H9 (cell line): ENCODE data around the gene ARRB1. TPM values are rescaled to one million over a fixed set of nuclear protein-coding genes. Genes with fewer than 3 reads are reported as not detected.

Experiments
- DNase-seq: peaks from one replicate; pipeline ENCODE4 v3.0.0-alpha.2; 2017
- H2AFZ ChIP-seq: one replicate; pipeline ENCODE4 v1.6.1; 2013; ENCODE audit warnings: mild to moderate bottlenecking, low read length, control low read depth, moderate library complexity
- H2AK5ac ChIP-seq: 2 replicates; pipeline ENCODE4 v1.6.1; 2013; ENCODE audit warnings: low read length, control low read depth, mixed read lengths; ENCODE audit not compliant: insufficient read length
- H2BK120ac ChIP-seq: one replicate; pipeline ENCODE4 v1.6.1; 2013; ENCODE audit warnings: low read depth, mild to moderate bottlenecking, low read length, control low read depth, inconsistent platforms; ENCODE audit not compliant: poor library complexity, severe bottlenecking
- H2BK12ac ChIP-seq: 2 replicates; pipeline ENCODE4 v1.6.1; 2013; ENCODE audit warnings: low read length, control low read depth, mixed read lengths, low read depth; ENCODE audit not compliant: insufficient read length
- H2BK15ac ChIP-seq: 2 replicates; pipeline ENCODE4 v1.6.1; 2013; ENCODE audit warnings: low read depth, low read length, control low read depth
- H2BK20ac ChIP-seq: one replicate; pipeline ENCODE4 v1.6.1; 2013; ENCODE audit warnings: low read depth, mild to moderate bottlenecking, low read length, control low read depth, inconsistent platforms; ENCODE audit not compliant: poor library complexity, severe bottlenecking
- H2BK5ac ChIP-seq: 2 replicates; pipeline ENCODE4 v1.6.1; 2013; ENCODE audit warnings: low read length, control low read depth, mixed read lengths; ENCODE audit not compliant: insufficient read length
- H3K14ac ChIP-seq: 2 replicates; pipeline ENCODE4 v1.6.1; 2013; ENCODE audit warnings: low read length, control low read depth; ENCODE audit not compliant: insufficient read depth
- H3K18ac ChIP-seq: 2 replicates; pipeline ENCODE4 v1.6.1; 2013; ENCODE audit warnings: low read depth, mild to moderate bottlenecking, mixed read lengths, low read length, control low read depth; ENCODE audit not compliant: insufficient read length
- H3K23ac ChIP-seq: 2 replicates; pipeline ENCODE4 v1.6.1; 2013; ENCODE audit warnings: low read length, control low read depth, mixed read lengths, low read depth; ENCODE audit not compliant: insufficient read length
- H3K23me2 ChIP-seq: 2 replicates; pipeline ENCODE4 v1.6.1; 2013; ENCODE audit warnings: low read depth, mild to moderate bottlenecking, mixed read lengths, low read length, control low read depth; ENCODE audit not compliant: insufficient read length, poor library complexity, severe bottlenecking
- H3K27ac ChIP-seq: 2 replicates; pipeline ENCODE4 v1.5.1; 2013; ENCODE audit warnings: low read length, control low read depth, mixed read lengths, low read depth; ENCODE audit not compliant: insufficient read length
- H3K27me3 ChIP-seq: 2 replicates; pipeline ENCODE4 v1.6.1; 2013; ENCODE audit warnings: low read length, control low read depth, inconsistent platforms; ENCODE audit not compliant: insufficient read depth
- H3K4ac ChIP-seq: 2 replicates; pipeline ENCODE4 v1.6.1; 2013; ENCODE audit warnings: low read depth, mild to moderate bottlenecking, control low read depth, inconsistent platforms, low read length, moderate library complexity
- H3K4me1 ChIP-seq: 2 replicates; pipeline ENCODE4 v1.6.1; 2013; ENCODE audit warnings: low read length, control low read depth, inconsistent platforms; ENCODE audit not compliant: insufficient read depth
- H3K4me2 ChIP-seq: 2 replicates; pipeline ENCODE4 v1.6.1; 2013; ENCODE audit warnings: low read length, control low read depth, mixed read lengths; ENCODE audit not compliant: insufficient read length, insufficient read depth
- H3K56ac ChIP-seq: 2 replicates; pipeline ENCODE4 v1.6.1; 2013; ENCODE audit warnings: low read depth, mild to moderate bottlenecking, mixed read lengths, low read length, control low read depth; ENCODE audit not compliant: insufficient read length
- H3K79me1 ChIP-seq: 2 replicates; pipeline ENCODE4 v1.6.1; 2013; ENCODE audit warnings: low read depth, mild to moderate bottlenecking, moderate library complexity, low read length, control low read depth, inconsistent platforms; ENCODE audit not compliant: insufficient read depth, poor library complexity, severe bottlenecking
- H3K79me2 ChIP-seq: 2 replicates; pipeline ENCODE4 v1.6.1; 2013; ENCODE audit warnings: low read length, control low read depth, inconsistent platforms; ENCODE audit not compliant: insufficient read depth
- H3K9ac ChIP-seq: 2 replicates; pipeline ENCODE4 v1.6.1; 2013; ENCODE audit warnings: low read length, control low read depth, mixed read lengths; ENCODE audit not compliant: insufficient read length; ENCODE audit errors: extremely low read depth
- H3K9me3 ChIP-seq: one replicate; pipeline ENCODE4 v1.6.1; 2013; ENCODE audit warnings: low read depth, low read length, inconsistent platforms; ENCODE audit not compliant: control insufficient read depth
- H3T11ph ChIP-seq: one replicate; pipeline ENCODE4 v1.6.1; 2013; ENCODE audit warnings: mild to moderate bottlenecking, low read length, control low read depth, inconsistent platforms
- H4K20me1 ChIP-seq: one replicate; pipeline ENCODE4 v1.6.1; 2013; ENCODE audit not compliant: control insufficient read depth, insufficient read length, insufficient read depth
- H4K5ac ChIP-seq: 2 replicates; pipeline ENCODE4 v1.6.1; 2013; ENCODE audit warnings: low read depth, mild to moderate bottlenecking, mixed read lengths, low read length, control low read depth; ENCODE audit not compliant: insufficient read length
- H4K8ac ChIP-seq: replicated peaks from 2 replicates; pipeline ENCODE4 v1.6.1; 2013; ENCODE audit warnings: low read length, control low read depth, mixed read lengths, low read depth; ENCODE audit not compliant: insufficient read length
- H4K91ac ChIP-seq: 2 replicates; pipeline ENCODE4 v1.6.1; 2013; ENCODE audit warnings: low read depth, mild to moderate bottlenecking, moderate library complexity, mixed read lengths, low read length, control low read depth; ENCODE audit not compliant: insufficient read length
- H3K27ac Mint-ChIP-seq, 3 experiments: 2 replicates in 2 of 3; 3 replicates in 1 of 3; pipeline ENCODE4 v1.8.0; 2020 to 2021; ENCODE audit warnings: mixed read lengths in 3 of 3, mild to moderate bottlenecking in 1 of 3, moderate library complexity in 1 of 3
- H3K27me3 Mint-ChIP-seq: 2 replicates; pipeline ENCODE4 v1.8.0; 2021; ENCODE audit warnings: low read depth, mild to moderate bottlenecking, moderate library complexity, mixed read lengths
- H3K36me3 Mint-ChIP-seq, 3 experiments: 2 replicates in 2 of 3; 3 replicates in 1 of 3; pipeline ENCODE4 v1.8.0; 2020 to 2021; ENCODE audit warnings: low read depth in 3 of 3, mixed read lengths in 3 of 3; ENCODE audit not compliant: insufficient read depth in 1 of 3
- H3K4me1 Mint-ChIP-seq, 2 experiments: 2 replicates each; pipeline ENCODE4 v1.8.0; 2020; ENCODE audit warnings: mixed read lengths in 2 of 2
- H3K4me3 Mint-ChIP-seq, 2 experiments: 2 replicates in 1 of 2; 3 replicates in 1 of 2; pipeline ENCODE4 v1.8.0; 2020 to 2021; ENCODE audit warnings: mild to moderate bottlenecking in 2 of 2, mixed read lengths in 2 of 2, moderate library complexity in 1 of 2
- H3K9me3 Mint-ChIP-seq, 2 experiments: 2 replicates in 1 of 2; 3 replicates in 1 of 2; pipeline ENCODE4 v1.8.0; 2020; ENCODE audit warnings: mild to moderate bottlenecking in 2 of 2, mixed read lengths in 2 of 2, moderate library complexity in 1 of 2
- CTCF ChIP-seq: fragments of 200-600 bp; sonication (generic); conservative IDR thresholded peaks from 3 replicates; pipeline ENCODE4 v1.8.0; 2021; ENCODE audit warnings: antibody characterized with exemption, mild to moderate bottlenecking
- WGBS: extraction: QIAGEN DNeasy Blood & Tissue Kit; methylation state at CpG from one replicate; pipeline ENCODE4 v1.1.7; 2013; ENCODE audit warnings: missing lambda C conversion rate, low lambda C conversion rate, mixed read lengths; ENCODE audit not compliant: insufficient read length; ENCODE audit errors: extremely low coverage; 5-methylcytosine and 5-hydroxymethylcytosine counted together
- total RNA-seq: library from RNA; stranded (reverse); gene quantifications from 2 replicates; pipeline ENCODE4 v1.2.1, GENCODE V29; 2021

ARRB1 gene
- total RNA-seq, 1 experiment from 2014 or later, result 20.6 TPM

- Histone ChIP-seq H3K27ac (no peak overlapping the region), H3K27me3 (no peaks in the 10 kb centered on the region), H2BK5ac (no peak overlapping the region), H2BK20ac (no peak overlapping the region), H2BK12ac (no peak overlapping the region), H4K5ac (no peak overlapping the region), H3K56ac (no peak overlapping the region), H3K14ac (no peak overlapping the region), H3K4ac (no peak overlapping the region), H3K79me2 (no peaks in the 10 kb centered on the region), H2BK15ac (no peak overlapping the region), H3K4me2 (no peak overlapping the region), H4K20me1 (no peaks in the 10 kb centered on the region), H3K9me3 (no peaks in the 10 kb centered on the region), H2AFZ (no peak overlapping the region), H3K79me1 (no peaks in the 10 kb centered on the region), H3T11ph (no peak overlapping the region), H2BK120ac (no peak overlapping the region), H3K9ac (no peak overlapping the region), H3K18ac (no peak overlapping the region), H3K4me1 (no peaks in the 10 kb centered on the region), H3K23me2 (no peaks in the 10 kb centered on the region), H4K8ac (no peak overlapping the region), H4K91ac (no peak overlapping the region), H2AK5ac (no peak overlapping the region), H3K23ac (no peak overlapping the region)
- Mint-ChIP-seq H3K27me3 (no peaks in the 10 kb centered on the region), H3K9me3 (no peaks in the 10 kb centered on the region; a peak in 1 of 5 replicates), H3K27ac (no peak overlapping the region; a peak in 1 of 7 replicates), H3K4me1 (peaks cover 13 to 15% of the 10 kb centered on the region in 2 experiments), H3K4me3 (no peak overlapping the region), H3K36me3 (peaks cover 0 to 12% (median 0%) of the 10 kb centered on the region in 3 experiments; a peak in 2 of 7 replicates)
- WGBS, result no CpG with 5 or more reads among the region's 10 CpGs
- no peak for TF ChIP-seq CTCF
- DNase-seq, result no peak
These were observed 69.9 kb downstream of the ARRB1 start for GRCh38 chr11:75281469-75282095.
